IMR-90 (cell line): ENCODE measurements around the gene SYNE1.

ENCODE experiments used
- CTCF ChIP-seq: conservative IDR thresholded peaks from 2 replicates; pipeline ENCODE4 v1.5.1; 2012; ENCODE audit warnings: mild to moderate bottlenecking, low read depth, low read length, improper control_type of control experiment
- ELK1 ChIP-seq: fragments of 150-350 bp; IDR thresholded peaks from 2 replicates; pipeline ENCODE4 v1.6.1; 2016; ENCODE audit warnings: low read depth, mild to moderate bottlenecking, low read length, moderate library complexity, borderline replicate concordance
- MAFK ChIP-seq: IDR thresholded peaks from 2 replicates; pipeline ENCODE4 v1.6.1; 2012; ENCODE audit warnings: low read depth, low read length, improper control_type of control experiment
- MXI1 ChIP-seq: IDR thresholded peaks from 2 replicates; pipeline ENCODE4 v1.6.1; 2012; ENCODE audit warnings: low read depth, mild to moderate bottlenecking, low read length, moderate library complexity, borderline replicate concordance
- POLR2A ChIP-seq: IDR thresholded peaks from 2 replicates; pipeline ENCODE4 v1.6.1; 2012; ENCODE audit warnings: mild to moderate bottlenecking, low read depth, low read length

GRCh38 chr6:152173957-152174356, 463.2 kb downstream of the SYNE1 start:
- TF ChIP-seq CTCF (no peak), ELK1 (no peak), POLR2A (no peak), MAFK (no peak), MXI1 (no peak)
